Measurements from ENCODE around the gene TRIM14. TPM values are rescaled to one million over a fixed set of nuclear protein-coding genes. Genes with fewer than 3 reads are reported as not detected.
A peak's percentile ranks its signal among the peaks of the same experiment; 100 is the strongest.

Gene TRIM14
- total and polyA plus RNA-seq, 2 of the 13 experiments (the other 11 are each of a cell fraction or from before 2014, with no cell fraction given) = 9.2 to 13.0 TPM

DNA sequence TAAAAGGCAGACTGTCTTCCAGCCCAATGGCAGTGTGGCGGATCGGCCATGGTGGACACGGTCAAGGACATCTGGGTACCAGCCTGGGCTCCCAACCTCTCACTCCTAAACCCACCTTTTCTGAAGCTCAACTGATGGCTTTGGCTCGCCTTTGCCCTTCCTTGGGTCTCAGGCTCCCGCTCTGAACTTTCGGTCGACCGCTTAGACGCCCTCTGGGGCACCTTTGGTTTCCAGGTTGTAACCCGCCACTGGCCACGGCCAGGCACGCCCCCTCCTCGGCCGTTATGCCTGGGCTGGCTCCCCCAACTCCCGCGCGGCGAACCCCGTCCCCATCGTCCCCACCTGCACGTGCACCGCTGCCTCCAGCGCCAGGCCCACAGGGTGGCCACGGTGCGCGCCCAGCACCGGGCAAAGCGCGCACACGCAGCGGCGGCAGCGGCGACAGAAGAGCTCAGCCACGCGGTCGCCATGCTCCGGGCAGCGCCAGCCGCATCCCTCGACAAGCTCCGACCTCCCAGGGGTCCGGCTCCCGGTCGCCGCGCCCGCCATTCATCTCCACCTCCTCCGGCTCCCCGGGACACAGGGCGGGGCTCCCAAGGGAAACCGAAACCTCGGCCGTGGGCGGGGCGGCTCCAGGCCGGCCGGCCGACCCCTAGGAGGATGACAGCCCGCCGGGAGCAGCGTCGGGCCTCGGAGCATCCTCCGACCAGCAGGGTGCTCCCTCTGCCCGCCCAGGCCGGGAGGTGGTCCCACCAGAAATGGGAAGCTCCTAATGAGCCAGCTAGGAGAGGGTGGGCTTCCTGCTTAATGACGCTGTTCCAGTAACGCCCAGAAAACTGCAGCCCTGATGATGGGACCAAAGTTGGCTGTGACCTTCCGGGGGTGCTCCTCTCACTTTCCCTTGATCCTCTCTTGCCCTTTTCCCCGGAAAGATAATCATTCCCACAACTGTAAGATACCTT, at the start of gene TRIM14 (continued):
- TF ChIP-seq, protein P1, sequence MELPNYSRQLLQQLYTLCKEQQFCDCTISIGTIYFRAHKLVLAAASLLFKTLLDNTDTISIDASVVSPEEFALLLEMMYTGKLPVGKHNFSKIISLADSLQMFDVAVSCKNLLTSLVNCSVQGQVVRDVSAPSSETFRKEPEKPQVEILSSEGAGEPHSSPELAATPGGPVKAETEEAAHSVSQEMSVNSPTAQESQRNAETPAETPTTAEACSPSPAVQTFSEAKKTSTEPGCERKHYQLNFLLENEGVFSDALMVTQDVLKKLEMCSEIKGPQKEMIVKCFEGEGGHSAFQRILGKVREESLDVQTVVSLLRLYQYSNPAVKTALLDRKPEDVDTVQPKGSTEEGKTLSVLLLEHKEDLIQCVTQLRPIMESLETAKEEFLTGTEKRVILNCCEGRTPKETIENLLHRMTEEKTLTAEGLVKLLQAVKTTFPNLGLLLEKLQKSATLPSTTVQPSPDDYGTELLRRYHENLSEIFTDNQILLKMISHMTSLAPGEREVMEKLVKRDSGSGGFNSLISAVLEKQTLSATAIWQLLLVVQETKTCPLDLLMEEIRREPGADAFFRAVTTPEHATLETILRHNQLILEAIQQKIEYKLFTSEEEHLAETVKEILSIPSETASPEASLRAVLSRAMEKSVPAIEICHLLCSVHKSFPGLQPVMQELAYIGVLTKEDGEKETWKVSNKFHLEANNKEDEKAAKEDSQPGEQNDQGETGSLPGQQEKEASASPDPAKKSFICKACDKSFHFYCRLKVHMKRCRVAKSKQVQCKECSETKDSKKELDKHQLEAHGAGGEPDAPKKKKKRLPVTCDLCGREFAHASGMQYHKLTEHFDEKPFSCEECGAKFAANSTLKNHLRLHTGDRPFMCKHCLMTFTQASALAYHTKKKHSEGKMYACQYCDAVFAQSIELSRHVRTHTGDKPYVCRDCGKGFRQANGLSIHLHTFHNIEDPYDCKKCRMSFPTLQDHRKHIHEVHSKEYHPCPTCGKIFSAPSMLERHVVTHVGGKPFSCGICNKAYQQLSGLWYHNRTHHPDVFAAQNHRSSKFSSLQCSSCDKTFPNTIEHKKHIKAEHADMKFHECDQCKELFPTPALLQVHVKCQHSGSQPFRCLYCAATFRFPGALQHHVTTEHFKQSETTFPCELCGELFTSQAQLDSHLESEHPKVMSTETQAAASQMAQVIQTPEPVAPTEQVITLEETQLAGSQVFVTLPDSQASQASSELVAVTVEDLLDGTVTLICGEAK (IDR thresholded peaks at IDR 0.05) = no peak
- TF ChIP-seq, protein P1 (CRISPR knock-in tag; IDR thresholded peaks at IDR 0.05) = peak; percentile 63; the same call in 1 of the 2 replicates
- TF ChIP-seq GATAD1 (CRISPR knock-in tag; IDR thresholded peaks at IDR 0.05) = no peak
- no peak for TF ChIP-seq SP1 (IDR thresholded peaks at IDR 0.05)
- TF ChIP-seq SP1 (CRISPR knock-in tag; IDR thresholded peaks at IDR 0.05) = peak; percentile 25; the same call in 1 of the 2 replicates
- TF ChIP-seq PHB2 (IDR thresholded peaks at IDR 0.05; ENCODE audit: partially characterized antibody) = no peak
- TF ChIP-seq PHF20 (CRISPR knock-in tag; IDR thresholded peaks at IDR 0.05) = peak; percentile 44; the same call in 1 of the 2 replicates
- TF ChIP-seq, protein P2, sequence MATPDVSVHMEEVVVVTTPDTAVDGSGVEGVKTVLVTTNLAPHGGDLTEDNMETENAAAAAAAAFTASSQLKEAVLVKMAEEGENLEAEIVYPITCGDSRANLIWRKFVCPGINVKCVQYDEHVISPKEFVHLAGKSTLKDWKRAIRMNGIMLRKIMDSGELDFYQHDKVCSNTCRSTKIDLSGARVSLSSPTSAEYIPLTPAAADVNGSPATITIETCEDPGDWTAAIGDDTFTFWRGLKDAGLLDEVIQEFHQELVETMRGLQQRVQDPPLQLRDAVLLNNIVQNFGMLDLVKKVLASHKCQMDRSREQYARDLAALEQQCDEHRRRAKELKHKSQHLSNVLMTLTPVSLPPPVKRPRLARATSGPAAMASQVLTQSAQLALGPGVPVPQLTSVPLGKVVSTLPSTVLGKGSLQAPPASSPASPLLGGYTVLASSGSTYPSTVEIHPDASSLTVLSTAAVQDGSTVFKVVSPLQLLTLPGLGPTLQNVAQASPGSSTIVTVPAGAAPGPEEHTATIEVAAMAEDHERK (CRISPR knock-in tag; IDR thresholded peaks at IDR 0.05; ENCODE audit: low read depth) = no peak
- no peak for TF ChIP-seq MAZ (IDR thresholded peaks at IDR 0.05; ENCODE audit: borderline replicate concordance, low read depth, low read length)
- TF ChIP-seq MAZ (CRISPR knock-in tag; IDR thresholded peaks at IDR 0.05; ENCODE audit: low read depth) = peak; percentile 25; the same call in 1 of the 2 replicates
- TF ChIP-seq, protein P3, sequence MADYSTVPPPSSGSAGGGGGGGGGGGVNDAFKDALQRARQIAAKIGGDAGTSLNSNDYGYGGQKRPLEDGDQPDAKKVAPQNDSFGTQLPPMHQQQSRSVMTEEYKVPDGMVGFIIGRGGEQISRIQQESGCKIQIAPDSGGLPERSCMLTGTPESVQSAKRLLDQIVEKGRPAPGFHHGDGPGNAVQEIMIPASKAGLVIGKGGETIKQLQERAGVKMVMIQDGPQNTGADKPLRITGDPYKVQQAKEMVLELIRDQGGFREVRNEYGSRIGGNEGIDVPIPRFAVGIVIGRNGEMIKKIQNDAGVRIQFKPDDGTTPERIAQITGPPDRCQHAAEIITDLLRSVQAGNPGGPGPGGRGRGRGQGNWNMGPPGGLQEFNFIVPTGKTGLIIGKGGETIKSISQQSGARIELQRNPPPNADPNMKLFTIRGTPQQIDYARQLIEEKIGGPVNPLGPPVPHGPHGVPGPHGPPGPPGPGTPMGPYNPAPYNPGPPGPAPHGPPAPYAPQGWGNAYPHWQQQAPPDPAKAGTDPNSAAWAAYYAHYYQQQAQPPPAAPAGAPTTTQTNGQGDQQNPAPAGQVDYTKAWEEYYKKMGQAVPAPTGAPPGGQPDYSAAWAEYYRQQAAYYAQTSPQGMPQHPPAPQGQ (CRISPR knock-in tag; IDR thresholded peaks at IDR 0.05; ENCODE audit: borderline replicate concordance) = no peak
- 0 out of 2 replicates have a peak, but pooled peaks have one; percentile 43 for TF ChIP-seq ZNF556 (CRISPR knock-in tag; IDR thresholded peaks at IDR 0.05; ENCODE audit: borderline replicate concordance)
- TF ChIP-seq NFE2 (CRISPR knock-in tag; IDR thresholded peaks at IDR 0.05) = no peak
- no peak for TF ChIP-seq CHD2 (IDR thresholded peaks at IDR 0.05; ENCODE audit: low read depth, low read length)
- TF ChIP-seq ZNF567 (CRISPR knock-in tag; IDR thresholded peaks at IDR 0.05; ENCODE audit: borderline replicate concordance) = 0 out of 2 replicates have a peak, but pooled peaks have one; percentile 63
- no peak for TF ChIP-seq NFE2L2 (IDR thresholded peaks at IDR 0.05; ENCODE audit: low read length)

Data from HepG2 (cell line).